Right lobe of liver (tissue), 6 donors: Measurements from ENCODE around the gene ACP3. TPM values are rescaled to one million over a fixed set of nuclear protein-coding genes. Genes with fewer than 3 reads are reported as not detected.

ENCODE experiments used
- ATAC-seq, 4 donors: fragments of 200-7000 bp; cut with Tn5 transposase; one replicate each; pipeline ENCODE4 v1.9.1; 2020; ENCODE audit warnings: mild to moderate bottlenecking in 4 of 4, moderate library complexity in 4 of 4
- DNase-seq, 3 donors: peaks; one replicate each; pipeline ENCODE4 v3.0.0-alpha.2; 2020
- H3K27ac ChIP-seq, 3 donors: fragments of 200-600 bp; one replicate each; pipeline ENCODE4 v1.8.0; 2022
- H3K27me3 ChIP-seq, 2 donors: fragments of 200-600 bp; one replicate each; pipeline ENCODE4 v1.8.0; 2022
- H3K36me3 ChIP-seq, 4 donors: fragments of 200-600 bp; sonication (generic) in 1 of 4; one replicate each; pipeline versions ENCODE4 v1.5.1 to v1.8.0; 2017 to 2022; ENCODE audit warnings: control low read depth in 1 of 4
- H3K4me1 ChIP-seq, 4 donors: fragments of 200-600 bp; sonication (generic) in 1 of 4; one replicate each; pipeline versions ENCODE4 v1.5.1 to v1.8.0; 2017 to 2022; ENCODE audit warnings: control low read depth in 1 of 4
- H3K4me3 ChIP-seq, 3 donors: fragments of 200-600 bp; one replicate each; pipeline ENCODE4 v1.8.0; 2022
- H3K9me3 ChIP-seq, 4 donors: fragments of 200-600 bp; sonication (generic) in 1 of 4; one replicate each; pipeline versions ENCODE4 v1.5.1 to v1.8.0; 2017 to 2022; ENCODE audit warnings: control low read depth in 1 of 4
- POLR2A ChIP-seq: fragments of 450-650 bp; IDR thresholded peaks from one replicate; pipeline ENCODE4 v1.6.1; 2017; ENCODE audit warnings: antibody characterized with exemption, mild to moderate bottlenecking
- WGBS: methylation state at CpG from one replicate; pipeline ENCODE4 v1.1.6; 2018; ENCODE audit warnings: low coverage, low lambda C conversion rate; ENCODE audit not compliant: insufficient coverage; ENCODE audit errors: missing lambda C conversion rate; 5-methylcytosine and 5-hydroxymethylcytosine counted together
- intact Hi-C, 2 donors: fragments of 100-400 bp; cut with DNase I; formaldehyde crosslinking; loops; one replicate each; pipeline versions ENCODE4 v1.11.2 to v1.14.1; 2022
- total RNA-seq, 6 experiments: library from RNA; depleted of rRNA in 2 of 6; stranded (reverse); fragments of >200 nt in 2 of 6; fragmentation: NEBNext Ultra II Directional in 3 of 6; extraction: Animal tissue kit (Norgen Biotek cat#: 25700) in 3 of 6; gene quantifications; one replicate each; pipeline versions ENCODE4 v1.1.0 to v1.2.4, GENCODE V29; 2016 to 2023
- TF ChIP-seq, protein P1 (sequence below), 4 donors: fragments of 200-600 bp in 3 of 4; fragments of 450-650 bp in 1 of 4; IDR thresholded peaks; one replicate each; pipeline versions ENCODE4 v1.5.1 to v1.8.0; 2016 to 2022; ENCODE audit warnings: antibody characterized with exemption in 4 of 4, mild to moderate bottlenecking in 2 of 4
- donor health status: DM: no; HTN: yes; CAD: no.
- donor health status: DM: no; HTN: no; CAD: no.
- donor health status: DM: no; HTN: no; CAD: no.
- donor health status: DM: no; HTN: yes; CAD: no.
- donor health status: DM: no; HTN: yes; CAD: no.

Gene ACP3
- total RNA-seq, 6 experiments from 2014 or later: 0.12 to 0.49 (median 0.22) TPM; not detected in 1

GRCh38 chr3:132350814-132351213 is 33.6 kb downstream of the ACP3 start:
- intact Hi-C loops: no loop called here
- no peak overlapping the region for H3K27ac ChIP-seq

GRCh38 chr3:132351222-132351806 is 34.1 kb downstream of the ACP3 start:
- Histone ChIP-seq H3K4me3 (no peak overlapping the region), H3K27ac (no peak overlapping the region), H3K36me3 (no peaks in the 10 kb centered on the region), H3K9me3 (no peaks in the 10 kb centered on the region), H3K4me1 (no peaks in the 10 kb centered on the region), H3K27me3 (no peaks in the 10 kb centered on the region)
- no peak for DNase-seq
- no peak for TF ChIP-seq POLR2A
- TF ChIP-seq, protein P1, sequence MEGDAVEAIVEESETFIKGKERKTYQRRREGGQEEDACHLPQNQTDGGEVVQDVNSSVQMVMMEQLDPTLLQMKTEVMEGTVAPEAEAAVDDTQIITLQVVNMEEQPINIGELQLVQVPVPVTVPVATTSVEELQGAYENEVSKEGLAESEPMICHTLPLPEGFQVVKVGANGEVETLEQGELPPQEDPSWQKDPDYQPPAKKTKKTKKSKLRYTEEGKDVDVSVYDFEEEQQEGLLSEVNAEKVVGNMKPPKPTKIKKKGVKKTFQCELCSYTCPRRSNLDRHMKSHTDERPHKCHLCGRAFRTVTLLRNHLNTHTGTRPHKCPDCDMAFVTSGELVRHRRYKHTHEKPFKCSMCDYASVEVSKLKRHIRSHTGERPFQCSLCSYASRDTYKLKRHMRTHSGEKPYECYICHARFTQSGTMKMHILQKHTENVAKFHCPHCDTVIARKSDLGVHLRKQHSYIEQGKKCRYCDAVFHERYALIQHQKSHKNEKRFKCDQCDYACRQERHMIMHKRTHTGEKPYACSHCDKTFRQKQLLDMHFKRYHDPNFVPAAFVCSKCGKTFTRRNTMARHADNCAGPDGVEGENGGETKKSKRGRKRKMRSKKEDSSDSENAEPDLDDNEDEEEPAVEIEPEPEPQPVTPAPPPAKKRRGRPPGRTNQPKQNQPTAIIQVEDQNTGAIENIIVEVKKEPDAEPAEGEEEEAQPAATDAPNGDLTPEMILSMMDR (IDR thresholded peaks at IDR 0.05): no peak
- peak in 1 of 4 donors; percentile 45 for ATAC-seq
- 57% methylated on average over 5 of the region's 5 CpGs for WGBS
- intact Hi-C loops: no loop called here

More at GRCh38 chr3:132350814-132351213, 33.6 kb downstream of the ACP3 start:
- no peak for TF ChIP-seq POLR2A
- TF ChIP-seq, protein P1 (IDR thresholded peaks at IDR 0.05): no peak
- ATAC-seq (no peak), DNase-seq (no peak)
- Histone ChIP-seq H3K4me1 (no peaks in the 10 kb centered on the region), H3K9me3 (no peaks in the 10 kb centered on the region), H3K4me3 (no peak overlapping the region), H3K27me3 (no peaks in the 10 kb centered on the region), H3K36me3 (no peaks in the 10 kb centered on the region)
- WGBS: 75% methylated on average over 1 of the region's 1 CpG

DNA sequence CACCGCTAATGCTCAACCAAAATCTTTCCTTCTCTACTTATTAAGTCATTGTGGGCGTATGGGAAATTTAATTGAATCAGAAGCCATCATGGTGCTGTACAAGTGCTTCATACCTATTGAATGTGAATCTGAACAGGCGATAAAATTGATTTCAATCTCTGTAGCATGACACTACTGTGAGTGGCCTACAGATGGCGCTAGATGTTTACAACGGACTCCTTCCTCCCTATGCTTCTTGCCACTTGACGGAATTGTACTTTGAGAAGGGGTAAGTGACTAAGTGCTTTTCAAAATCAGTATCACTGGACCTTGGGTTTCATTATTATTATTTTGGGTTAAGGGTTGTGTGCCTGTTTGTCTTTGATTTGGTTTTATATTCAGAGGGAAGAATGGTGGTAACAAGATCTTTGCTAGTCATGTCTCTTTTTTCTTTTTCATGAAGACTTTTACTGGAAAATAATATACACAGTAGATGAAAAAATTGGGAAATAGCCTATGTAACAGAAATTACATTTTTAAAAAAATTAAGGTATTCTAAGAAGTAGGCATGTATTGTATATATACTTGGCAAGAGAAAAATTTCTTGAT is 35.4 kb downstream of the ACP3 start:
- ATAC-seq: peak; percentile 91 to 96 (median 94)
- H3K27me3 ChIP-seq: no peaks in the 10 kb centered on the region
- H3K4me3 ChIP-seq: no peak overlapping the region
- H3K4me1 ChIP-seq: no peaks in the 10 kb centered on the region
- DNase-seq: peak in 2 of 3 donors; percentile 28 to 56
- intact Hi-C loops: no loop called here
- no peaks in the 10 kb centered on the region for H3K9me3 ChIP-seq
- no peak for TF ChIP-seq POLR2A
- TF ChIP-seq, protein P1 (IDR thresholded peaks at IDR 0.05): peak; percentile 83 to 89 (median 86)
- no peaks in the 10 kb centered on the region for H3K36me3 ChIP-seq
- H3K27ac ChIP-seq: no peak overlapping the region
- 11% methylated on average over 6 of the region's 6 CpGs for WGBS

- no peak for ATAC-seq
- no peak for DNase-seq
- intact Hi-C loops: no loop called here
Measured at GRCh38 chr3:132354916-132355702, 37.9 kb downstream of the ACP3 start.

More at GRCh38 chr3:132354916-132355702, 37.9 kb downstream of the ACP3 start:
- Histone ChIP-seq H3K9me3 (no peaks in the 10 kb centered on the region), H3K27ac (no peak overlapping the region), H3K4me3 (no peak overlapping the region), H3K36me3 (no peaks in the 10 kb centered on the region), H3K4me1 (no peaks in the 10 kb centered on the region), H3K27me3 (no peaks in the 10 kb centered on the region)
- TF ChIP-seq, protein P1 (IDR thresholded peaks at IDR 0.05): no peak
- no peak for TF ChIP-seq POLR2A
- 52% methylated on average over 8 of the region's 9 CpGs for WGBS
